HG03442 (cell line): ENCODE results near the gene PPP2R2C.

Source experiments
- ATAC-seq: cut with Tn5 transposase; IDR thresholded peaks from one replicate; pipeline ENCODE4 v1.9.1; 2021; ENCODE audit warnings: mild to moderate bottlenecking, moderate library complexity; ENCODE audit not compliant: unreplicated experiment

Gene PPP2R2C

DNA sequence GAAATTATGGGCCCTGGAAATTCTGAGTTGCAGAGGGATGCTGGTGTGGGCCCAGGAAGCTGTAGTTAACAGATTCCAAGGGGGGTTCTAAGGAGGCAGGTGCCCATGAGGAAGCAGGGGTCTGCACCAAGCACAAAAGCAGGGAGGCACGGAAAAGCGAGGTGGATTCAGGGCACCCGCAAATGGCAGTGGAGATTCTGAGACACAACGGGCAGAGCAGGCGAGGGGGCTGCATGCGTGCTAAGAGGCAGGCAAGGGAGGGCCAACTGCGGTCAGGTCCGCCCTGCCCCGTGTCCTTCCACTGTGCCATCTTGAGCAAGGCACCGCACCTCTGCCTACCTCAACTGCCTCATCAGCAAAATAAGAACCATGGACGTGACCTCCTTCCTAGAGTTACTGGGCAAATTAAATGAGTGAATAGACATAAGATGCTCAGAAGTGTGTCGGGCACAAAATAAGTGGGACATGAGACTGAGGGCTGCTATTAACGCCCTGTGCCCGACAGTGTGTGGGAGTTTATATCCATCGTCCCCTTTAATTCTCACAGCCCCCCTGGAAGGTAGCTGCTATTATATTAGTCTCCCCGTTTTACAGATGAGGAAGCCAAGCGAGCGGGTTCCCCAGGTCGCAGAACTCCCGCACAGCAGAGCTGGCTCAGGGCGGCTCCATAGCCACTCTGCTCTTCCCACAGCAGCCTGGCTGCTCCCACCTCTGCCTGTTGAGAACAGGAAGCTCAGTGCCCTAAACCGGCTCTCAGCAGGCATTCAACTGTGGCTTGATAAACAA is 67.6 kb downstream of the PPP2R2C start:
- no peak for ATAC-seq

DNA sequence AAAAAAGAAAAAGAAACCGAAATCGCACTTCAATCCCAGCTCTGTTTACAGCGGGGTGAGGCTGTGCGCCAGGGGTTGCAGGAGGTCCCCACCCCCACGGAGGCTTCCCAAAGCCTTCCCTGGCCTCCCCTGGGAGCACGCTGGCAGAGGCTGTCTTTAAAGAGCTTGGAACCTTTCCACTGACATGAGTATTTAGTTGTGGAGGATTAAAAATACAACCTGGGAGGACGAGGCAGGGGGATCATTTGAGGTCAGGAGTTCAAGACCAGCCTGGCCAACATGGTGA is 69.1 kb downstream of the PPP2R2C start:
- ATAC-seq, result no peak

DNA sequence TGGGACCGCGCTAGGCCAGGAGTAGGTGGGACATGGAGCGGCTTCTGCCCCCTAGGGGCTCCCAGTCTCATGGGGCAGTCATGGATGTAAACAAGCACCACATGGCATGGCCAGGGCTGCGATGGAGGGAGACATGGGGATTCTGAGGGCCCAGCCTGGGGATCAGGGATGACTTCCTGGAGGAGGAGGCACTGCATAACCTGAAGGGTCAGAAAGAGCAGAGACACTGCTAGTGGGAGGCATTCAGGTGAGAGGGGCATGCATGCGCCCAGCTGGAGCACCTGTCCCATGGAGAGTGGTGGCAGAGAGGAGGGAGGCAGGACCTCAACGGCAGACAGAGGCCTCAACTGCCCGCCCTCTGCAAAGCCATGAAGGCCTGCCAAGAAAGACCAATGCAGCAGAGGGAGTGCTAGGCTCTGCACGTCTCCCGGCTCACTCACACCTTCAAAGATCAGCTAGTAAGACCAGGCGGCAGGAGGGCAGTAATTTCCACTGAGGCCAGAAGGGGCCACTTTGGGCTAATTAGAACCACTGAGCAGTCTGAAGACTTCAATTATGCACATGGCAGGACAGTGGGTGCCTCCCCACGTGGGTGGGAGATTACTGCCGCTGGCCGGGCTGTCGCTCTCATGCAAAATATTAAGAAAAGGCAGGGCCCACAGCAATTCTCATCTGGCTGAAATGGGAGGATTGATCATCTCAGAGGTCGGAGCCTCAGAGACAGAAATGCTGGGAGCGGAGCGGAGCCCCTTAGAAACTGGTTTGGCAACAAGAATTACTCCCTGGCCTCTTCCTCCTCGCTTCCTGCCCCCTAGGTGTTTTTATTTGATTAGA is 69.6 kb downstream of the PPP2R2C start:
- ATAC-seq, result no peak

DNA sequence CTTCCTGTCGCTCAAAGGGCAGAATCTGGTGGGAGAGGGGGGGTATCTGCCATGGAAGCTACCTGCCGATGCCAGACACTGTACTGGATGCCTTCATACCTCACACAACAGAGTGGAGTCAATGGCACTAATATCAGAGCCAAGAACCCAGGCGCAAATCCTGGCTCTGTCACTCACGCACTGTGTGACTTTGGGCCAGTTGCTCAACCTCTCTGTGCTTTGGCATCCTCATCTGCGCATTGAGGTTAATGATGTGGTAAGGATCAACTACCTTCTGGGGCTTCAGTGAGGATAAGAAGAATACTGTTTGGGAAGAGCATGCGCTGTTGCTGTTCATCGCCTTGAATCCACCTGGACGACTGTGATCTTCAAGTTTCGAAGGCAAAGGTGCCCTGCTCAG is 70.6 kb downstream of the PPP2R2C start:
- ATAC-seq, result no peak

DNA sequence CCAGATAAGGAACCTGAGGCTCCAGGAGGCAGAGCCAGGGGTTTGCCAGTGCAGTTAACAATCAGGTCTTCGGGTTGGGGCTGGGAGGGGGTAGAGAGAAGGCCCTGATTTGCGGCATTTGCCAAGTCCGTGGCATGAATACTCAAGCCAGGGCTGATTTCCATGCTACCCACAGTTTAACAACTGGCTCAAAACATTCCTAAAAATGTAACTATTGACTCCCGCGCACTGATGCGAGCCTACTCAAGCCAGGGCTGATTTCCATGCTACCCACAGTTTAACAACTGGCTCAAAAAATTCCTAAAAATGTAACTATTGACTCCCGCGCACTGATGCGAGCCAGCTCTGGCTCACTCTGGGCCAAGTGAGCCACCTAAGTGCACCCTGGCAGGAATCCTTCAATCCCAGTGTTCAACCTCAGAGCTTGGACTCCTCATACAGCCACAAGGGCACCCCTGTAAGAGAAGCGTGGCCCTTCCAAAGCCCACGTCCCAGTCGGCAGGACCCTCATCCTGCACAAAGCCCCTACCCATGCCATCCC is 75.6 kb downstream of the PPP2R2C start:
- no peak for ATAC-seq

DNA sequence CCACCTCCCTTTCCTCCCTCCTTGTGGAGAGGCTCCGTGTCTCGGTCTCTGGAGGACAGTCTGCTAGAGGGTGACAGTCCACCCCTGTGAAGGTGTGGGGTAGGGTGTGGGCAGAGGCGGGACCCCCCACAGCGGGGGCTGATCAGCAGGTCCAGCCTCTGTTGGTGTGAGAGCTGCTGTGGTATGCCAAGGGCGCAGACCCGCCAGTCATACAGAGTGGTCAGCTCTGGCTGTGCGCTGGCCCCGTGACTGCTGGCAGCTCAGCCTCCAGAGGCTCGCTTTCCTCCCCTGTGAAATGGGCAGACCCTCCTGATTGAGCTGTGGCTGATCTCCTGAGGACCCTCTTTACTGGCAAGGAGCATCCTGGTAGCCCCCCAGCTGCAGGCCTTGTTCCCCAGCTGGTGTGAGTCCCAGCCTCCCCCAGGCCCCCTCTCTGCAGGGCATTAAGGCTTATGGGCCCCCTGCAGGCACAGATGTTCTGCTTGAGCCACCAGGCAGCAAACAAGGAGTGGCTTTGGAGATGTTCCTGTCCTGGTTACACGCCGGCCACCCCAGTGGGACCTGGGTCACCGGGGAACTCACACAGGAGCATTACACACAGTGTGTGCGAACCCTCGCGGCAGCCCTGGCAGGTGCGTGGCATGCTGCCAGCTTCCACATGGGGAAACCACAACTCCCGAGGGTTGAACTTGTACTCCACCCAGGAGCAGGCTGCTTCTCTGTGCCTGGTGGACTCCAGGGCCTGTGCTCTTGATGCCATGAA is 76.8 kb downstream of the PPP2R2C start:
- no peak for ATAC-seq

DNA sequence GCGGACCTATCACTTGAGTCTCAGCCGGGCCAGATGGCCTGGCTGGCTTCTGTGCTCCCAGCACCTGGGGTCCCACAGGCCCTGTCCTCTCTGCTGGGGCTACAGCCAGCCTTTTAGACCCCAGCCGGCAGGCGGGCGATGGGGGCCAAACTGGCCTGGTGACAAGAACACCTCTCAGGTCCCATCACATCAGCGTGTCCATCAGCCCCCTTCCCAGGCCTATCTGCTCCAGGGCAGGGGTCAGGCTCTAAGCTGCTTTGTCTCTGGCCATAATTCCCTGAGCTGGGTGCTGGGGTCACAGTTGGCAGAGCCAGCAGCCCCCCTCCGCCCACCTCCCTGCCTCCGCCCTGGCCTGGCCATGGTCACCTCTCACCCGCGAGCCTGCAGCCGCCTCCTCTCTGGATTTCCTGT is 77.7 kb downstream of the PPP2R2C start:
- ATAC-seq, result no peak

DNA sequence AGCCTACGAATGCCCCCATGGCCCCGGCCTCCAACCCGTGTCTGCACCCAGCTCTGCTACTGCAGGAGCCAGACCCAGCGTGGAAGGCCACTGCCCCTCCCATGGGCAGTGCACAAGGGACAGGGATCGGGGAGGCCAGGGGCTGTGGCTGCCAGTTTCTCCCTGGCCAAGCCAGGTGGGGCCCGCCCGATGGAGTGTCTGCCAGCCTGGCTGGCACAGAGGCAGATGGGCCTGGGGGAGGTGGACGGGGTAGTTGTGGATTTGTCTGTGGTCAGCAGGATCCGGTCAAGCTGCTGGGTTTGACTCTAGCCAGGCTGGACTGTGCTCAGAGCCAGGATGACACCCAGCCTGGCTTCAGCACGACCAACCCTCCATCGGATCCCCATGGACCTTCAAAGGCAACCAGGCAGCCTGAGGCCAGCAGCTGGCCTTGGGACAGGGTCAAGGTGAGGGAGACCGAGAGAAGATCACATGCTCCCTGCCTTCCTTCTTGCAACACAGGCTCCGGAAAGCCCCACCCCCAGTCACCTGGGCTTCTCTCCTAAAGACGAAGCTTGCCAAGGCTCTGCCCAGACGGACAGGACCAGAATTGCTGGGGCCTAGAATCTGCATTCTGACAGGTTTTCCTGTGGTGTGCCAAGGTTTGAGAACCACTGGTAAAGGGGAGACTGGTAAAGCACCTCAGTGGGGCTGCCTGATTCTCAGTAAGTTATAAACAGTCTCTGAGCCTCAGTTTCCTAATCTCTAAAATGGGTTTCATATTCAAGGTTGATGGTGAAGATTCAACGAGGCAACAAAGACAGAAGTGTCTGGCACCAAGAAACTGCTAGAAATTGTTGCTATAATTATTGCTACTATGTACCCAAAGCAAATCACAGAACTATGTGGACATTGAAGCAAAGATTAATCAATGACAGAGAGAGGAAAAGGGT is 78.6 kb downstream of the PPP2R2C start:
- no peak for ATAC-seq

DNA sequence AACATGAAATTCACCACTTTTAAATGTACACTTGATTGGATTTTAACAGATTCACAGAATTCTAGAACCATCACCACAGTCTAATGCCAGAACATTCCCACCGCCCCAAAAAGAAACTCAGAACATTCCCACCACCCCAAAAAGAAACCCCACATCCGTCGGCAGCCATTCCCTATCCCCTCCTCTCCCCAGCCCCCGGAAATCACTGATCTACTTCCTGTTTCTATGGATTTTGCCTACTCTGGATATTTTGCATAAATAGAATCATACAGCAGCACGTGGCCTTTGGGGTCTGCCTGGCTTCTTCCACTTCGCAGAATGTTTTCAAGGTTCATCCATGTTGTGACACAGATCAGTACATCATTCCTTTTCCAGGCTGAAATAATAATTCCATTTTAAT is 79.3 kb downstream of the PPP2R2C start:
- no peak for ATAC-seq

DNA sequence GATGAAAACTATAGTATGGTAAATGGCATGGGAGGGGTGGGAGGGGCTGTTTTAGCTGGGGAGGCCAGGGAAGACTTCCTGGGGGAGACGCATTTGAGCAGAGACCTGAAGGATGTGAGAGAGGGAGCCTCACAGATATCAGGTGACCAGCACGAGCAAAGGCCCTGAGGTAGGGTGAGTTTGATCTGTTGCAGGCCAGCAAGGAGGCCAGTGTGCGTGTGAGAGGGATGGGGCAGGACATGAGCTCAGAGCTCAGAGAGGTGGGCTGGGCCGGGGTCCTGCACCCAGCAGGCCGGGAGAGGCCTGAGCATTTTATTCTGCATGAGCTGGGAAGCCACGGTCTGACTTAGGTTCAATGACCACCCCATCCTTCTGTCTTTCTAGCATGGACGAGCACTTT is 80.0 kb downstream of the PPP2R2C start:
- no peak for ATAC-seq

DNA sequence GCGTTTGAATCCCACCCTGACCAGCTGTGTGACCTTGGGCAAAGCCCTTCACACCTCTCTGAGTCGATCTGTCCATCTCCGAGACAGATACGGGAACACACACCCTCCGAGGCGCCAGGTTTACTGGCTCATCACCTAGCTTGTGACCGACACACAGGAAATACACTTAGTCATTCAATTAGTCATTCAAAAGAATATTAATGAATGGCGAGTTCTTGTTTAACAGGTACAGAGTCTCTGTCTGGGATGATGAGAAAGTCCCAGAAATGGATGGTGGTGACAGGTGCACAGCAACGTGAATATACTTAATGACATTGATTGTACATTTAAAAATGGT is 80.6 kb downstream of the PPP2R2C start:
- ATAC-seq, result no peak

DNA sequence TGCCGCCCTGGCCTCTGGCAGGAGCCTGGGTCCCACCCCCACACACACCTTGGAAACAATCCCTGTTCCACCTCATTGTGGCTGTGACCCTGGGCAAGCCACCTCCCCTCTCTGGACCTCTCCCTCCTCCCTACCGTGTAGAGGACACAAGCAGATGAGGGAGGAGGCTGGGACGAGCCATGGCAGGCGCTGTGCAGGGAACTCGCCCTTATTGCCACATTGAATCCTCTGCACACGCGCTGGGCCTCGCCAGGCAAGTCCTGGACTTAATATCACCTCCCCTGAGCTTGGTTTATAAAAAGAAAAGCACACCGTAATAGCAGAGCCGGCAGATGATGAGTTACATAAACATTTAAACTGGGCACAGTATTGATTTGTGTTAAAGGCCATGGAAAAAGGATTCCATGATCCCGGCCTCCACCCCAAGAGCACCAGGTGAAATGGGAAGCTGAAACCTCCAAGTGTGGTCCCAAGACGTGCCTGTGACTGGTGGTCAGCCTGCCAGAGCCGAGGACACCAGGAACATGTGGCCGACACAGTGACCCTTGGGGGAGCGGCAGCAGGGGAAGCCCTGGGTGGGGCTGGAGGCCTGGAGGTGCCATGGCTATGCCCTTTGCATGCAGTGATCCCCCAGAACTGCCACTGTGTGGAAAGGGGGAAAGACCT is 81.1 kb downstream of the PPP2R2C start:
- ATAC-seq, result no peak

DNA sequence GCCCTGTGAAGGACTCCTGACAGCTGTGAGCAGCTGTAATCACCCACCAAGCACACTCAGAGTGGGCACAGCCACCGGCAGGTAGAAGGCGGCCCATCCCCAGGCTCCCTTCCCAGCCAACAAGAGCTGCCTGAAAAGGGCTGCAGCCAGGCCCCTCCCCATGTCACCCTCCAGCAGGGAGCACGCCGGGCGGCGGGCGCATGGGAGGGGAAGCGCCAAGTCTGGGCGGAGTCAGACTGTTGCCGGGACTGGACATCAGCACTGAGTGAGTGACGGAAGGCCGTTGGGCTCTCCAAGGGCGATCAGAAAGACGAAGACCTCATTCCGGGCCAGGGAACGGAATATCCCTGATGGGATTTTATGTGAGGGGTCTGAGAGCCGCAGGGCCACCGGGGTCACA is 82.1 kb downstream of the PPP2R2C start:
- ATAC-seq, result no peak

DNA sequence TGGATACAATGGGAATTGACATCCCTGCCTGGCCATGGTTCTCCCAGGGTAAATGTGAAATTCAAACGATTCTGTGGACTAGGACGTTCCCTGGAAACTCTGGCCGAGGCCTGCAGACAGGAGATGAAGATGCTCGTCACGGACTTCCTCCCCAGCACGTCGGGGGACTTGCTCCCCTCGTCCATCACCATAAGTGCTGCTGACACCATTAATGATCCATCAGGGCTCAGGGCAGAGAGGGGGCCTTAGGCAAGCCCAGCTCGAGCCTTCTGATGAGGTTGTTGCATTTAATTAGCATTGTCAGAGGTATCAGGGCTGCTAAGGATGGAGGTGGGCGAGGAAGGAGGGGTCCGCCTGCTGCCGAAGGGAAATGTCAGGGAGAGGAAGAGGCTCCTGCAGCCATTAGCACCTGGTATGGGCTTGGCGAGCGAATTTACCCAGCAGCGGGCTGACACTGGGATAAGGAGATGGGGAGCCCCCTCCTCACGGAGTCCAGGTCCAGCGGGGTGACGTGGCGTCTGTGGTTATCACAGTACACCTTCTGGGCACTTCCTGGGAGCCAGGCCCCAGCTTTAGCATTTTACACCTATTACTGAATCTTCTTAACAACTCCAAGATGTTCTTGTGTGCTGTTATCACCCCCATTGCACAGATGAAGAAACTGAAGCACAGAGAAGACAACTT is 83.1 kb downstream of the PPP2R2C start:
- ATAC-seq, result no peak

DNA sequence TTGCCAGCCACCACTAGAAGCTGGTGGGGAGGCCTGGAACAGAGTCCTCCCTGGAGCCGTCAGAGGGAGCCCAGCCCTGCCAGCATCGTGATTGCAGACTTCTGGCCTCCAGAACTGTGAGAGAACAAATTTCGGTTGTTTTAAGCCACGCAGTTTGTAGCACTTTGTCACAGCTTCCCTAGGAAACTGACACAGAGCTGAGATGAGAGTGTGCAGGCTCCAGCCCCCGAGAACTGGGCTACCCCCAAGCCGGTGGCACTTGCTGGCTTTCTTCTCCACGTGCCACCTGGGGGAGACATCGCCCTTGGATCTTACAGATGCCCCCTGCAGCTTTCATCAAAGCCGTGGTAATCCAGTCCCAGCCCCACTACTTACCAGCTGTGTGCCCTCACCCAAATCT is 83.7 kb downstream of the PPP2R2C start:
- ATAC-seq, result no peak

DNA sequence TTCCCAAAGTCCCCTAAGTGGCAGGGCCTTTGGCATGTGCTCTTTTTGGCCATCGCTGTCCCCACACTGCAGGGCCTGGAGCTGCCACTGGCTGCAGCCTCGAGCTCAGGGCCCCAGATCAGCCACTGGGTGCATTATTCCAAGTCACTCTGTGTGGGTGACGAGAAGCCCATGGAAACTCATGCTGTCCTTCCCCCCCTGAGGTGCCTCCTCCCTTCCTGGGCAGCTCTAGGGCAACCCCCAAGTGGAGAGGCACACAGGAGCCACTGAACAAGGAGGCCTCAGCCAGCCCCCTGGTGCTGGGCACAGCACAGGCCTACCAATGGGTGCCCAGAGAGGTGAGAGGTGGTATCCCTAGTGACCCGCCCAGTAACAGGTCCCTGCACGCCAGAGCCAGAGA is 84.5 kb downstream of the PPP2R2C start:
- ATAC-seq, result no peak

DNA sequence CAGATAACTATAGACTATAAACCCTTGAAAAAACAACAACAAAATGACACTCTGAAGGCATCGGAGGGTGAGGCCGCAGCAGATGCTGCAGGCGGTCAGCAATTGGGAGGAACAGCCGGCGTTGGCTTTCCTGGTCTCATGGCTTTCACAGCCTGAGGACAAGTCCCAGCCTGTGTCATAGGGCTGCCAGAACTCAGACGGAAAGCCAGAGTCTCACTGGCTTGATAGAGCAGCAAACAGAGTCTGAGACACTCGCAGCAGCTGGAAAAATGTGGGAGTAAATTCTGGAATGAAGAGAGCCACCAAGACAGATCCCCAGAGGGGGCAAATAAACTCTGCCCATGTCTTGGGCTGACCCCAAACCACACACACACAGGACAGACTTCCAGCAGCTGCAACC is 86.3 kb downstream of the PPP2R2C start:
- ATAC-seq, result no peak

DNA sequence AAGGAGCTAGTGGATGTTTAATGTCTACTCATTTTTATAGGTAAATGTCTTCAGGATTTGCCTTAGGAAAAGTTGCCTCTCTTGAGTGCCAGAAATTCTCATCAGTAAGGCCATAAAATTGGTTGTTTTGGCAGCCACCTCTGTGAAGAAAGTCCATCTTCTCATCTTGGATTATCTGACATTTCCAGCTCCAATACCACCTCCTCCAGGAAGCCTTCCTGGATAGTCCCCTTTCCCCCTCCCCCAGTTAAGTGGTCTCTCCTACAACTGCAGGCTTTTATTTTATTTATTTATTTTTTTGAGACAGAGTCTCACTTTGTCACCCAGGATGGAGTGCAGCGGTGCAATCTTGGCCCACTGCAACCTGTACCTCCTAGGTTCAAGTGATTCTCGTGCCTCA is 87.1 kb downstream of the PPP2R2C start:
- ATAC-seq, result no peak

DNA sequence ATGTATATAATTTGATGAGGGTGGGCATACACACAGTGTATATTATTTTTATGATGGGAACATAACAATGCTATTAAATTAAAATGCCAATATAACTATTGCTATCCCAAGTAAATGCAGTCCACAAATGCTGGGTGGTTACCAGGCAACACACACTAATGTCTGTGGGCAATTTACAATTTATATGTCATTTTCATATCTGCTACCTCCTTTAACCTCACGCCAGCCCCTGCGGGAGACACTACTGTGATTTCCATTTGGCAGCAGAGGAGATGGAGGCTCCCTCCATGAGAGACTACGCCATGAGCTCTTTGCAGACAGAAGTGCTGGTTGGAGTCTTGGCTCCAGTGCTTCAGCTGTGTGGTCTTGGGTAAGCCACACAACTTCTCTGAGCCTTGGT is 87.9 kb downstream of the PPP2R2C start:
- no peak for ATAC-seq

DNA sequence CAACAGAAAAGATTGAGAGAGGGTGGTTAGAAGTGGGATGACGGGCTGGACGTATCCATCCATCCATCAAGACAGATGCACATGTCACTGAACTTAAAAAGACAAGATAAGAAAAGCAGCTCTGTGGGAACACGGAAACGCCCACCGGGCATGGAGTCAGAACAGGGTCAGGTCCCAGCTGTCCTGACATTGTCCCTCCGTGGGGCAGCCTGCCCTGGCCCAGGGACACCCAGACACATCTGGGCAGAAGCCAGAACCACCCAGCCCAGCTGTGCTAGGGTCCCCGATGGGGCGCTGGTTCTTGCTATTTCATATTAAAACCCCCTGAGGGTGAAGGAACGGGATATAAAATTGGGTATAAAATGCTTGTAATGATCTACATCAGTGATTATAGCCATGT is 88.5 kb downstream of the PPP2R2C start:
- no peak for ATAC-seq
